Lower leg skin (tissue), 4 donors: ENCODE measurements around the gene IQCC. TPM values are rescaled to one million over a fixed set of nuclear protein-coding genes. Genes with fewer than 3 reads are reported as not detected.
"Not testable (repeated sequence)": the region's sequence is repeated elsewhere in the genome, so short reads cannot be mapped to it uniquely, and the experiment has no call there.

Experiments
- DNase-seq, 2 donors: peaks; one replicate each; pipeline ENCODE4 v3.0.0-alpha.2; 2019; ENCODE audit warnings: low spot score in 2 of 2
- H3K4me3 ChIP-seq: fragments of 200-600 bp; sonication (generic); 2 replicates; pipeline ENCODE4 v1.5.1; 2017; ENCODE audit warnings: mild to moderate bottlenecking, low read depth; ENCODE audit not compliant: poor library complexity, severe bottlenecking
- CTCF ChIP-seq, 3 donors: fragments of 450-650 bp; IDR thresholded peaks; one replicate each; pipeline ENCODE4 v1.5.1; 2016; ENCODE audit warnings: antibody characterized with exemption in 3 of 3, mild to moderate bottlenecking in 3 of 3, moderate library complexity in 2 of 3
- POLR2A ChIP-seq, 2 donors: fragments of 450-650 bp; IDR thresholded peaks; one replicate each; pipeline ENCODE4 v1.6.1; 2016 to 2017; ENCODE audit warnings: antibody characterized with exemption in 2 of 2, mild to moderate bottlenecking in 1 of 2, moderate library complexity in 1 of 2
- WGBS, 2 donors: methylation state at CpG; one replicate each; pipeline ENCODE4 v1.1.5; 2018; 5-methylcytosine and 5-hydroxymethylcytosine counted together
- intact Hi-C: fragments of 100-400 bp; cut with DNase I; formaldehyde crosslinking; loops from one replicate; pipeline ENCODE4 v1.15.0; 2023; ENCODE audit warnings: low total_unique reads
- total RNA-seq, 4 donors: library from RNA; depleted of rRNA; stranded (reverse); fragments of >200 nt; gene quantifications; one replicate each; pipeline ENCODE4 v1.1.0, GENCODE V29; 2016

The IQCC gene
- total RNA-seq, result 1 to 10 TPM; 3.4 to 6.5 (median 4.7) TPM

DNA sequence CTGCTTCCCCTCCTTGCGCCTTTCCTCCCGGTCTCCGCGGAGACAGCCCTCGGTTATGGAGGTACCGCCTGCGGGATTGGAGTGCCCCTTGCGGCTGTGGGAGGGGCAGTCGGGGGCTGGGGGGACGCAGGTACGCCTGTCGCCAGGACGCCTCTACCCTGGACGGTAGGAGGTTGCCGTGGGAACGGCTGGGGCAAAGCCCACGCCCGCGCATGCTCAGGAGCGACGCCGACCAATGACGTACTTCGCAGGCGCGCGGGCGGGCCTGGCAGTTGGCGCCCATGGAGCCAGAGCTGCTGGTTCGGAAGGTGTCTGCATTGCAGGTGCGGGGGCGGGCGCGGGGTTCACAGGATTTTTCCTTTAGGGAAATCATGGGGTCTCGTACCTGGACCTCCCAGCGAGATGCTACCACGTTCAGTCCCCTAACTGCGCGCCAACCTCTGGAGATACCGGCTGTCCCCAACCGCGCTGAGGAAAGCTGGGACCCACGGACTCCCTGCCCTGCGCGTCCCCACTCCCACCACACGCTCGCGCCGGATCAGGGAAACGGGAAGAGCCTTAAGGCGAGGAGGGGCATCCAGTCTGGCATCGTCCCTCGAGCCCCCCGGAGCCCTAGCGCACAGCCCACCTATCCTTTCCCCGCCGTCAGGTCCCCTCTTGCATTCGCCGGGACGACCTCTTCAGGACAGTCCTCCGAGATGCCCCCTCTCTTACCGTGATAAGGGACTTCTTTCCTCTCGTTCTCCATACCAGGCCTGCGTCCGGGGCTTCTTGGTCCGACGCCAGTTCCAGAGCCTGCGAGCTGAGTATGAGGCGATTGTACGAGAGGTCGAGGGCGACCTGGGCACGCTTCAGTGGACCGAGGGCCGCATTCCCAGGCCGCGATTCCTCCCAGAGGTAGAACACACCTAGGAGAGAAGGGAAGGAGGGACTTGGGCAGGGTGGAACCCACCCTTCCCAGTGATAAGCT, at the start of gene IQCC:
TSS of gene IQCC (plus strand) at position 271 of the 970 bp plus-strand sequence. CDS start at position 282, 11 bp downstream.
- DNase-seq, result peak; percentile 80 to 97
- TF ChIP-seq POLR2A (IDR thresholded peaks at IDR 0.05), result no peak
- no peak for TF ChIP-seq CTCF (IDR thresholded peaks at IDR 0.05)
- intact Hi-C loops, result no loop called here
- 1 to 2% methylated on average over 48 to 77 of the region's 77 CpGs for WGBS, 2 donors
- H3K4me3 ChIP-seq, result peak within 1 kb of the TSS; percentile 45

- TF ChIP-seq CTCF (IDR thresholded peaks at IDR 0.05) (no peak), POLR2A (IDR thresholded peaks at IDR 0.05) (no peak)
- intact Hi-C loops, result no loop called here
- no peak for DNase-seq
- 84 to 88% methylated on average over 3 of the region's 3 CpGs for WGBS, 2 donors
- no peak overlapping the region for H3K4me3 ChIP-seq
Measured at GRCh38 chr1:32159189-32159588, 46.3 kb upstream of the IQCC start.

GRCh38 chr1:32163405-32163804, 42.1 kb upstream of the IQCC start:
- intact Hi-C loops, result no loop called here
- no peak overlapping the region for H3K4me3 ChIP-seq
- TF ChIP-seq CTCF (IDR thresholded peaks at IDR 0.05) (no peak), POLR2A (IDR thresholded peaks at IDR 0.05) (no peak)
- DNase-seq, result no peak
- 84 to 90% methylated on average over 2 of the region's 2 CpGs for whole genome bisulfite sequencing, 2 donors

GRCh38 chr1:32165633-32166032, 39.8 kb upstream of the IQCC start:
- intact Hi-C loops, DNase-seq, H3K4me3 ChIP-seq: not testable (repeated sequence)
- whole genome bisulfite sequencing, 2 donors, result 90 to 93% methylated on average over 10 of the region's 10 CpGs

DNA sequence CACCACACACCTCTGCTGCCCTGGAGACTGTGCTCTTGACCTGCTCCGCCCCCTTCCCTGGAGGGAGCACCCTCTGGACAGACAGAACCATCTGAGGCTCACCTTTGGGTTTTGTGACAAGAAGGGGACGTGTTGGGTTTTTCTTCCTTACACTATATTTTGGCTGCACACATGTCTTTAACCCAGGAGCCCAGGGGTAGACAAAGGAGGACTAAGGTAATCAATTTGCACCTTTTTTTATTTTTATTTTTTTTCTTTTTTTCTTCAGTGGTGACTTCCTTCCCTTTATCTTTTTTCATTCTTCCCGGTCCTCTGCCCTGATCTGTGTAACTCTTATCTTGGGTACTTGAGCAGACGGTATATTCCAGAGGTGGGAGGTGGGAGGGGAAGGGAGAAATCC, 34.5 kb upstream of the IQCC start:
- intact Hi-C loops, result no loop called here
- 87 to 91% methylated on average over 4 of the region's 4 CpGs for WGBS, 2 donors
- H3K4me3 ChIP-seq, result no peak overlapping the region
- TF ChIP-seq POLR2A (IDR thresholded peaks at IDR 0.05), result no peak
- TF ChIP-seq CTCF (IDR thresholded peaks at IDR 0.05), result no peak
- DNase-seq, result no peak

DNA sequence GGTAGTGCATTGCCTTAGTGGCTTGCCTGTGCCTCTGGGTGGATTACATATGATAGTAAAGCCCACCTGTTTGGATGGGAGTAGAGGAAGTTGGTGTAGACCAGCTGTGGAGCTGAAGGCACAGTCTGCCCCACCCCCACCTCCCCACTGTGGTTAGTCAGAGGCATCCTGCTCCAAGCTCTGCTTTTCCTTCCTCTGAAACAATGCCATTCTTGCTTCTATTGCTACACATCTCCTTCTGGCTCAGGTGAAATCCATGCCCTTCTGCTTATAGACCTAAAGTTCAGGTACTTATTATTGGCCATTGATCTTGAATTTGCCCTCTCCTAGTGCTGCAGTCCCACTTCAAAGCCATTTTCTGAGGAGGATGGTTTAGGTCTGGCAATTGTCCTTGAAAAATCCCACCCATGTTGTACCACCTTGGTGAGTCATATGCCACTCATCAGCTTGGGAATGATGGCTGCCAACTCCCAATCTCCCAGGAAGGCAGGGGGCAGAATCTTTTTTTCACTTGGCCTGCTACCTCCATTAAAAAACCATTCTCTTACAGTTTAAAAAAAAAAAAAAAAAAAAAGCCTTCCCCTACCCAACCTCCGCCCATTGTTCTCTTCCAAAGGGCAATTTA, 32.7 kb upstream of the IQCC start:
- WGBS, 2 donors, result 84 to 87% methylated on average over 1 of the region's 1 CpG

More for the DNA sequence above, 32.7 kb upstream of the IQCC start:
- intact Hi-C loops, result no loop called here
- TF ChIP-seq POLR2A (IDR thresholded peaks at IDR 0.05) (no peak), CTCF (IDR thresholded peaks at IDR 0.05) (no peak)
- H3K4me3 ChIP-seq, result no peak overlapping the region
- no peak for DNase-seq
